Pulmonary artery endothelial cell (primary cell): Measurements from ENCODE around the gene CACNA1C. TPM values are rescaled to one million over a fixed set of nuclear protein-coding genes. Genes with fewer than 3 reads are reported as not detected.

Source experiments
- DNase-seq: peaks from one replicate; pipeline ENCODE4 v3.0.0-alpha.2; 2011; ENCODE audit warnings: low read depth, low spot score
- total RNA-seq: library from RNA; depleted of rRNA; stranded (reverse); fragments of >200 nt; gene quantifications from 2 replicates; pipeline ENCODE4 v1.2.3, GENCODE V29; 2014

CACNA1C gene
- total RNA-seq, 1 donor from 2014 or later, result not detected

DNA sequence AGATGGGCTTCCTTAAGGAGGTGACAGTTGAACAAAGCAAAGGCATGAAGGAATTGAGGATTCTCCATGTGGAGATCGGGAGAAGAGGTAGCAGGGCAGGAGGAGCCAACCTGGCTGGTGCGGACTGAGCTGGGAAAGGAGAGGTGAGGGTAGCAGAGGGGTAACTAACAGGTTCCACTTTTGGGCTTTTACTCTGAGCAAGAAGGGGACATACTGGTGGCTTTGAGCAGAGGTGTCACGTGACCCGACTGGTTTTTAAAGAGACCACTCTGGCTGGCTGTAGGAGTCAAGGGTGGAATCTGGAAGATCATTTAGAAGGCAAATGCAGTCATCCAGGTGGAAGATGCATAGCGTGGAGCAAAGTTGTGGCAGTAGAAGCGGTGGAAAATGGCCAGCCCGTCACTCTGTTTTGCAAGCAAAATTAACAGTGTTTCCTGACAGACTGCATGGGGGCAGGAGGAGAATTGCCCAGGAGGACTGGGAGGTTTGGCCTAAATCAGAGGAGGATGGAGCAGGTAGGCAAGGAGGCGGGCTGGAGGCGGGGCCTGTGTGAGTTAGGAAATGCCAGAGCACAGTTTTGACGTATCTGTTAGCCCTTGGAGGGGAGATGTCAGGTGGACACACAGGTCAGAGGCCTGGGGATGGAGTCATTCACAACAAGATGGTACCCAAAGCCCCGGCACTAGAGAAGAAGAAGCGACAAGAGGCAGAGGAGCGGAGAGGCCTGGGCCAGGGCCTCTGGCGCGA is 585.7 kb downstream of the CACNA1C start:
- DNase-seq, result no peak

DNA sequence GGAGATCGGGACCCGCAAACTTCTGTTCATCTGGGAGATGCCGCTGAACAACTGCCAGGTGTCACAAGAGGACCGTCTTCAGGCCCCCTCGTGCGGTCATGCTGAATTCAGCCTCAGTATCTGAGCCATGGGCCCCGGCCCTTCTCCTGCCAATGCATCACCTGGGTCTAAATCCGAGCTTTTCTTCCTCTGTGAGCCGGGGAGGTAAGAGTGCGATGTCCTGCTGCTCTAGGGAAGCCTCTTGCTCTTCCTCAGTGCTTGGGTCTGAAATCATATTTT is 586.2 kb downstream of the CACNA1C start:
- DNase-seq, result no peak

DNA sequence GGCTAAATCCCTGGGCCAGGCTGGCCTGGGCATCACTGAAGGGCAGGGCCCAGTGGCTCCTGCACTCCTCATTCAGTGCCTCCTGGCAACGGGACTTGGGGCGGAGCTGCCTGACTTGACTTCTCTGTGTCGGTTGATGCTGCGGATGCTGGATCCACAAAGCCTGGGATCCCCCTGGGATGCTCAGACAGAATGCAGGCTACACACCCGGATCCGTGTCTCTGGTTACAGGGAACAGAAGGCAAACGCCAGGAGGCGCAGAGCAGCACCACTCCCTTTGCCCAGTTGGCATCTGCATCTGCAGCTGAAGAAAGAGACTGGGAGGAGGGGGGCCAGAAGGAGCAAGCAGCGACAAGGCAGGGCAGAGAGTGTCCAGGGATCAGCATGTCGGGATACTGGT is 587.5 kb downstream of the CACNA1C start:
- DNase-seq, result no peak

DNA sequence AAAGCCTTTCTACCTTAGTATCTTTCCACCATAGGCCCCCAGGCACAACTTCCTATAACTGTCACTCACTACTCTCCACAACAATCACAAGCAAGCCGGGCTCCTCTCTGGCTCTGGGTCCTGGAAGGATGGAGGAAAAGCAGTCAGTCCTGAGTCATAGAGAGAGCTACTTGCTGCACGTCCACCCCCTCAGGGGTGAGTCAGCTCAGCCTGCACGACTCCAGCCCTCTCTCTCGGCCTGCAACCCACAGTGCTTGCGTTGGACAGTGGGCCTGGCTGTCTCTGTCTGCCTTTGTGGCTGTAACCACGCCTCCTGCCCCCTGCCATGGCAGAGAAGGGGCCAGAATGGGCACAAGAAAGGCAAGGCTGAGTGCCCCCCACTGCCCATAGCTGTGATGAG is 587.9 kb downstream of the CACNA1C start:
- peak; percentile 93 for DNase-seq

DNA sequence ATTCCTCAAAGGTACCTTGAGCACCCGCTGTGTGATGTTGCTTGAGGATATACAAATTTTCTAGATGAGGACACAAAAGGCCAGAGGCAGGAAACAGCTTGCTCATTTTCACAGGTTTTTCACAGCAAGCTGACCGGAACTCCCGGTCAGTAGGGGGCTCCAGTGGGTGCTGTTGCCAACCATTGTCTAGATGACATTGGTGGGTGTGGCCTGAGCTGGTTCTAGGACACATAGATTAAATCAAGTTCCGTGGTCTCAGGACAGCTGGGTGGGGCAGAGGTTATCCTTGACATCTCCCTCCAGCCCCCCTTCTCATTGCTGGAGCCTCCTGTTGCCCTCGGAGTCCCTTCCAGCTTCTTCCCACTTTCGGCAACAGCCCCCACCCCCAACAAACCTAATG is 588.4 kb downstream of the CACNA1C start:
- peak; percentile 64 for DNase-seq

DNA sequence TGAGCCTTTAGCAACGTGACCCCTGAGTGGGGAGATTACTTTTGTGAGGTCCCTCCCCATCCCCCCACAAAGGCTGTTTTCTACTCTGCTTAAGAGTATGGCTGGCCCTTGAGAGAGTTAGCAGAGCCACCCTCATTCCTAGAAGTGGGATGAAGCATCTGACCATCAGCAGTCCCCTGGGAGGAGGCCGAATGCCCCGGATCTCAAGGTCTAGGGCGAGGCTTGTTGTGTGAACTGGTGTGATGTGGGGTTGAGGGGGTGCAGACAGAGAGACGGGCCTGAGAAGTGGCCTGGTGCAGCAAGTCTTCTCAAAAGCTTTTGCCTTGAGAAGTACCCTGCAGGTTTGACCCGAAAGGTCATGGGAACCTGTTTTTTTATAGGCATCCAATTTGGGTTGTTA is 589.0 kb downstream of the CACNA1C start:
- DNase-seq, result no peak

DNA sequence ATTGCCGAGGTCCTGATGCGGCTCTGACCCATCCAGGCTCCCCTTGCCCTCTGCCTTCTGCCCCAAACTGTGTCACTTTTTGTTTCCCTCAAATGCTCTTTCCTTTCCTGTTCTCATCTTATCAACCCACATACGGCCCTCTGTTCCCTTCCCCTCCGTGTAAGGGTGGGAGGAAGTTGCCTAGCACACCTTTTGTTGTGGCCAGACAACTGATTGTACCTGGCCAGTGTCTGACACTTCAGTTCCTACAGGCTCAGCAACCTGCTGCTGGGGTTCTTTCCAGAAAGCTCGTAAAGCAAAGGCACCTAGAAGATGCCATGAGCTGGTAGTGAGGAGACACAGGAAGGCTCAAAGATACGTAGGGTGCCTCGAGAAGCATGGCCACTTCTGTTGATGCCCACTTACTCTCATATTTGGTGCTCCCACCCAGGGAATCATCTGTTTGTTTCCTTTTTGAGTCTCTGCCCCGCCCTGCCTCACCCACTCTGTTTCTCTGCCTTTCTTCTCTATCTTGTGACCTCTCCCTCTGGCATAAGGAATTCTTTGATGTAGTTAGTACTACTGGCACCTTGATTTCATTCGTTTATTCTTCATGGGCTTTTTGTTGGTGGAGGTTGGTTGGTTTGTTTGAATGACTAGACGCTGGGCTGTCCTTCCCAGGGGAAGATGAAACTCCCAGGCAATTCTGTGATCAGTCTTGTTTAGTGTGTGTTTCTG is 589.5 kb downstream of the CACNA1C start:
- DNase-seq, result no peak

DNA sequence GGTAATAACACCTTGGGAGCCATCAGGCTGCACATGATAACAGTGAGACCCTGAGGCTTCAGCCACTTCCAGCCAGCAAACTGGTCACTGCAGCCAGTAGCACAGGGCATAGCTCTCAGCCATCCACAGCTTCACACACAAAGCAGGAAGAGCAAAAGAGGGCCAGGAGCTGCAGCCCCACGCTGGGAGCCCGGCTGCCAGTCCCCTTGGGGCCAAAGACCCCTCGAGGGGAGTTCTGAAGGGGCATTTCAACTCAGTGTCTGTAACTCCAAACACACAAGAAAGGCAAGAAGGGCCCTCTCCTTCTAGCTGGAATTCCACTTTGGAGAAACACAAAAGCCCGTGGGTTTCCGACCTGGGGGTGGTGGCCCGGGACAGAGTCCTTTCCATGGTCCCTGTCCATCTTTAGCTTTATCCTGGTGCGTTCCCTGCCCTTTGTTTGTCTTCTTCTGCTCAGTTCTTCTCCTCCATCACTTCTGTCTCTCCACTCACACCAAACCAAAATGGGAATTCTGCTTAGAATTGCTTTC is 590.2 kb downstream of the CACNA1C start:
- no peak for DNase-seq

DNA sequence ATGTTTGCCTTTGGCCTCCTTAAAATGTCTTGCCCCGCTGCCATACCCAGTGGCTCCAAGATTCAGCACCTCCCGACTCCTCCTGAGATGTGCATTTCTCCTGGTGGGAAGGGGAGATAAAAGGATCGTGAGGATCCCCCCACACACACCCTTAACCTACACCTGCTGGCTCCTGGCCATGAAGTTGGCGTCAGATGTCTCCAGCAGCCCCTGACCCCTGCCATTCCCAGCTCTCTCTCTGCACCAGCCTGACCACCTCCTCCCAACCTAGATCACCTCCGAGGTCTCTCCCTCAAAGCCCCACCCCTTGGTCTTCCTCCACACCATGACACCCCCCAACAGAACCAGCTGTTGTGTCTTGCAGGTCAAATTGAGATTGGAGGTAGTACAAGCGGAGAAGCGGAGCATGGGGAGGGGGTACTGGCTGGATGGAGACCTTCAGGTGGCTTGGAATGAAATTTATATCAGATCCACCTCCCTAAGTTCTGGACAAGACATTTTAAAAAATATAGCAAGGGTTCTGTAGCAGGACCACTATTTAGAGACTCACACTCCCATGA is 590.9 kb downstream of the CACNA1C start:
- no peak for DNase-seq

DNA sequence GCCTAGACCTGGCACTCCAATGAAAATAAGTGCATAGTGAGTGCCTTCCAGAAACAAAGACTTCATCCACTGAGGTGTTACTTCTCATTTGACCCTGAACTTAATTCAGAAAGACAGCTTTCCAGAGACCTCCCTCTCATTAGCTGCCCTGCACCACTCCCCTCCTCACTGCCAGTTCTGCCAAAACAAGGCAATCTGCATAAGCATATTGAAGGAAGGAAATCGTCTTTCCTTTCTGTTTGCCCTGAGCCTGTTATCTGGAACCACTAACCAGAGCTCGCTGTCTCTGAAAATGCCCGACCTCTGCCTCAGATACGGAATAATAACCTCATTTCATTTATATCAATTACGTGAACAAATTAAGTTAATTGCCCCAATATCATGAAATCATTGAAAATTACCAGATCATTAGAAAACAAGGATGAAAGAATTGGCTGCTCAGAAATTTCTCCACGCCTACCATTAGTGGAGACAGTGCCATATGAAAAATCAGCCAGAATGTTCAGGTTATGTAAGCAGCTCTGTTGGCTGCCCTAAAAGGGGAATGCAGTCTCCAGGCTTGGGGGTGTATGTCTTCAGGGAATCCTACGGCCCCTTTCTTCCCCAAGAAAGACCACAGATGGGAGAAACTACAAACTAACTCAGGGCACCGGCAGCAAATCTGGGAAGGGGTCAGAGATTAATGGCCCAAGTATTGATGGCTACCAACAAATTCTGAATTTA is 592.1 kb downstream of the CACNA1C start:
- DNase-seq, result peak; percentile 22

DNA sequence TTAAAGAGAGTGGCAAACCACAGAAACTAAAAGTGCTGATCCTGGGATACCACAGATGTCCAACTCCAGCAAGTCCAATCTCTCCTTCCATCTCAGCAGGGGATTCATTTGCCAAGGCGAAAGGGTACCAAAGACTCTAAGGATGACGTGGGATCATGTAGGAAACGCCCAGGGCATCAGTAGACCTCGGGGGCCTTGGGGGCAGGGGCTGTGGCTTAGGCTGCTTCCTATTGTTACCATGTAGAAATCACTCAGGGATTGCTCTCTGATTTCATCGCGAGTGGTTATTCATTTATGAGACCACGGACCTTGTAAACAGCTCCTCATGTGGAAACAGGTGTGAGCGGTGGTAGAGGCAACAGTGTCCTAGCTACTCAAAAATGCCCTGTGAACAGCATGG is 592.7 kb downstream of the CACNA1C start:
- DNase-seq, result no peak

DNA sequence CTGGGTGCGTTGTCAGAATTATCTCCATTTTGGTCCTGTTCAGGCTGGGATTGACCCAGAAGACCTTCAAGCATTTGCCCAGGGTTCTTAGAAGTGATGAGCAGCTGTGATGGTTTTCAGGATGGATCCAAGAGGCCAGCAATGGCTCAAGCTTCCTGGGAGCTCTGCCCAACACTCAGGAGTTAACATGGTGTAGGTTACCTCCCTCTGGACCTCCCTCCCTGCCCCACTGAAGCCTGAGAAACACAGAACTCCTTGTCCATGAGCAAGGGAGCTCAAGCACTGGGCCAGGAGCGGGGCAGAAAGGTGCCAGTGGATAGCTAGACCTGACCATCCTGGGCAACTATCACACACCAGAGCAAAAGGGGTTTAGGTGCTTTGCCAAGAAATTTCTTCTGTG is 593.6 kb downstream of the CACNA1C start:
- DNase-seq, result no peak

DNA sequence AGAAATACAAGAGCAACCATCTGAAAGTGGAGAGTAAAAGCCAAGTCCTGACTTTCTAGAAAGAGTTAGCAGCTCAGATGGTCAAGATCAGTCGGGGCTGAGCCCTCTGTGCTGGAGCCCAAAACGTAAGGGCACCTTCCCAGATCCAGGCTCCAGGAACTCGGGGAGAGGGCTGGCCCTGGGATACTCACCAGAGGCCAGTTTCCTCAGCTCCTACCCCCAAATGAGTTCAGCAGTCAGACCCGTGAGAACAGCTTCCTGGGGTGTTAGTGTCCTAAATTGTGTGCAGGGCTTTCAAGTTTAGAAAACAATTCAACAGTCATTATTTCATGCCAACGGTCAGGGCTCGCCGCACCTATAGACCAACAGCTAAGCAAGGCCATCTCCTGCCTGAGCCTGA is 594.4 kb downstream of the CACNA1C start:
- DNase-seq, result no peak

DNA sequence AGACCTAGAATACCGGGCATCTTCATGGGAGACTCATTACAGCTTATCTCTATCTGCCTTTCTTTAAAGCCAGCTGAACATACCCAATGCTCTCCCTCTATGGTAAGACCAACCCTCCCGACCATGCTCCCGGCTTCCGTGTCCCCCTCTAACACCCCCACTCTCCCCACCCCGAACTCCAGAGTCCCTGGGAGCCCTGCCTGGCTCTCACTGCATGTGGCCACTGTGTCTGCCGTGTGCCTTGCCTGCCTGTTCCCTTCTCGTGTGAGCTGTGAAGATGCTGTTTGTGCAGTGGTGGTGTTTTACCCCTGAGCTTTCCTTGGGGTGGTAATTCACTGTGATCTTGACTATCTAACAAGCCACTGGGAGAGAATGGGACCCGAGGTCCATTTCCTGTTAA is 595.6 kb downstream of the CACNA1C start:
- DNase-seq, result no peak

DNA sequence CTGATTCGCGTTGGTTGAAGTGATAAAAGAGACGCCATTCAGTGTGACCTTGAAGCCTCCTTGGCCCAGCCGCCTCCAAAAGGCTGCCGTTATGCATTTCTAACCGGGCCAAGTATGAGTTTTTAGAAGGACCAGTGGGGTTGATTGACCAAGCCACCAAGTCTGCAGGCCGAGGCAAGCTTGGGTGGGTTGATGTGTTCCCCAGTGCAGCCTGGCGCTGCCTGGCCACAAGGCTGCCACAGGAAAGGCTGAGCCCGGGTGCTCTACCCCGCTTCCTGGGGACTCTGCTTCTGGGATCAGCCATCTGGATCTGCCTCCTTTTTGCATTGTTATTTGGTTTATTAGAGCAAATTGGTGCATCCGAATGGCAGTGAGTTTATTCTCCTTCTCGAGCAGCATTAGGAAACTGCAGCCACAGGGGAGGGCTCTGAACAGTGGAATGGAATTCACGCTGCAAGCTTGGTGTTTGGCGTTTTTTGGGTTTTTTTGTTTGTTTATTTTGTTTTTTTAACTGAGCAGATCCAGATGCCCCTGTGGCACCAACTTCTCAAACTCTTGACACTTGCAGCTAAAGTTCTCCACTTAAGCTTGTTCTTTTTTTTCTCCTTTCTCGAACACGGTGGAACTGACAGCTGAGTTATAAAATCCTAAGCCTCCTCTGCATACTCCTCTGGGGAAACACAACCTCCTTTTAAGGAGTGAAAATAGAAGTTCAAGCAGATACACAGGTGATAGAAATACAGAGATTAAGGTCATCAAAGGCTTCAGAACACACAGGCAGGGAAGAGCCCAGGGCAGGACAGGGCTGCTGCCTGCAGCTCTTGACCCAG is 596.6 kb downstream of the CACNA1C start:
- no peak for DNase-seq

DNA sequence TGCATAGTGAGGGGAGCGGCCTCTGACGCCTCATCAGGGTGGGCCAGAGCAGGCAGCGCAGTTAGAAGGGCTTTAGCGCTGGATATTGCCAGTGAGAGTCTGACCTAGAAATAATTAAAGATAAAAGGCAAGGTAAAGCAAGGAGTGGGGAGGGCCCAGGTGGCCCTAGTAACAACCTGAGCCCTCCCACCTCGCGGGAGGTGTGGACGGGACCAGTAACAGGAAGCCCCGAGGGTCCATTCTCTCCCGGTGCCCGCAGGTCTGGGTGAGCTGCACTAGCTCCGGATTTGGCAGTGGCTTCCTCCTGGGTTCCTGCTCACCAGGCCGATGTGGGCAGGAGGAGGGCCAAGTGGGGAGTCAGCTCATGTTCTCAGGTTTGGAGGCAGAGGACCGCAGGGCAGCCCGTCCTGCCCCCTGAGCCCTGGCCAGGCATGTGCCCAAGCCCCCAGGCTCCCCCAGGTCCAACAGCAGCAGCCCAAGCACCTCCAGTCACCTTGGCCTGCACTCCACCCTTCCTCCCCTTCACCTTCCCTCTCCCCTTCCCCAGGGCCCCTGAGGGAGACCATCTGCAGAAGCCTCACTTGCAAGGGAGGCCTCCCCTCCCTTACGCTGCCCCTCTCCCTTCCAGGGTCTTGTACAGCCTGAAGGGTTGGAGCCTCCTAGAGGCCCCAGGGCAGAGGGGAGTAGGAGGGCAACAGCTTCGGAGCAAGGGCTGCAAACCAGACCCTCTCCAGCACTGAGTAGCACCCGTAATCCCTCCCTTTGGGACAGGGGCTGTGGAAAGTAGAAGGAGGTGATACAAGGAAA is 597.7 kb downstream of the CACNA1C start:
- no peak for DNase-seq

DNA sequence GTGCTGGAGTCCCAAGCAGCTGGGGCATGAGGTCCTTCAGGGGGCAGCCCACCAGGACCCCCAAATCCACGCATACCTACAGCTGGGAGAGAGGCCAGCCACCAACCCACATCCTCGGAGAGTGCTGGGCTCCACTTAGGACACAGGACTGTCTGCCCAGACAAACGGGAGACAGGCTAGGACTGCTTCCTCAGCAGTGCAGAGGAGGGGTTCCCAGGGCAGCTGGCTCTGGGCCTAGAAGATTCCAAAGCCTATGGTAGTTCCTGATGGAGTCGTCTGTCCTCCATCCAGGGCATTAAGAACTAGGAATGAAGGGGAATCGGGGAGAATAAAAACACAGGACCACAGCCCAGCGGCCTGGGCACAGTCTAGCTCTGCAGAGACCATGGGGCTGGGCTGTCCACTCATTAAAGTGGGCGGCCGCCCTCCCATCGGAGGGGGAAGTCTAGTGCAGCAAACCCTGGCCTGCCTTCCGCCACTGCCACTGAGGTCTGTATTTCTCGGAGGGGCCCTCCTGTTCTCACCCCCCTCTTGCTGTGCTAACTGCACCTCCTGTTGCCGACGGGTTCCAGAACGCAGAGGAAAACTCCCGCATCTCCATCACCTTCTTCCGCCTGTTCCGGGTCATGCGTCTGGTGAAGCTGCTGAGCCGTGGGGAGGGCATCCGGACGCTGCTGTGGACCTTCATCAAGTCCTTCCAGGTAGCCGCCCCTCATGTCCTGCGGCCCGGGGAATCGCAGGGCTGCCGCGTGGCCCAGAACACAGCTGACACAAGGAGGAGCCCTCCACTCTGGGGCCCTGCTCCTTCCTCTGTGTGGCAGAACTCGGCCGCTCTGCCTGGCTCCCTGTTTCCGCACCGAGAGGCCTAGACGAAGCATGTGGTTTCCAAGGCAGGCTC is 598.5 kb downstream of the CACNA1C start:
- no peak for DNase-seq

DNA sequence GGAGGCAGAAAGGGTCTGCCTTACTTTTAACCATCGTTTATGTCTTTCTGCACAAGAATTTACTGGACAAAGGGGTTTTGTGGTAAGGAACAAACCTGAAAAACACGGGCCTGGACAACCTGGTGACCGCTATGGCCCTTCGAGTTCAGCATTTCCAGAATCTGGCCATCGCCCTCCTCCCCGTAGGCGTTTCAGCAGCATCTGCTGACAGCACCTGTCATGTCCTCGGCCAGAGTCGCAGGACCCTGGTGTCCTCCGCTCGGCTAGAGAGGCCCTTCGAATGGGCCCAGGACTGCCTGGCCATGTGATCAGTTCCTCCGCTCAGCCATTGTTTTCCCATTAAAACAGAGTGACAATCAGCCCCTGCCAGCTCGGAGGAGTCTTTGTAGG is 599.2 kb downstream of the CACNA1C start:
- no peak for DNase-seq

DNA sequence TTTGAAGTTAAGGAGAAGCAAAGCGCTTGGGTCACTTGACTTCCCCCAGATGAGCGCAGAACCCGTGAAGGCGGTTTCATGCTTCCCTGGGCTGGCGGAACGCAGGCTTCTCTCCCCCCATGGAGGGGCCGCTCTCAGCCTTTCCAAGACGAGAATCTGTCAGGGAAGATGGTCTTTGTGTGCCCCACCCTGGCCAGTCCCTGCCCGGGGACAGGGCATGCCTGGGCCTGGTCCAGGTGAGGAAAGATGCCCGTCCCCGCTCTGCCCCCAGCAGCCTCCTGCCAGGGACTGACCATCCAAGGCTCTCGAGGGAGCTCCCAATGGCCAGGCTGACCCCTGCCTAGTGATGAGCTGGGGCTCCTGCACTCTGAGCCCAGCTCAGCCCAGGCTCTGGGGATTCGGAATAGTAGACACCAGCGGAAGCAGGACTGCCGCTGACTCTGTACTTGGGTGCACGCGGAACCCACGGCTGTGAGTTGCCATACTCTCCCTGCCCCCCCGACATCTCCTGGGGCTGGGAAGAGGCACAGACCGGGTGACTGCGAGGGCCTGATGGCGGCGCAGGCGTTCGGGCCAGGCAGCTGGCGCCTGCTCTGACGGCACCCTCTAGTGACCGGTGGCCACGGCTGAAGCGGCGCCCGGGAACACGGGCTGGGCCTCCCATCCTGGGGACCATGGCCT is 599.8 kb downstream of the CACNA1C start:
- no peak for DNase-seq
